ENCODE data around the gene ZNF813.
"Not testable (repeated sequence)": the region's sequence is repeated elsewhere in the genome, so short reads cannot be mapped to it uniquely, and the experiment has no call there.

Gene ZNF813

DNA sequence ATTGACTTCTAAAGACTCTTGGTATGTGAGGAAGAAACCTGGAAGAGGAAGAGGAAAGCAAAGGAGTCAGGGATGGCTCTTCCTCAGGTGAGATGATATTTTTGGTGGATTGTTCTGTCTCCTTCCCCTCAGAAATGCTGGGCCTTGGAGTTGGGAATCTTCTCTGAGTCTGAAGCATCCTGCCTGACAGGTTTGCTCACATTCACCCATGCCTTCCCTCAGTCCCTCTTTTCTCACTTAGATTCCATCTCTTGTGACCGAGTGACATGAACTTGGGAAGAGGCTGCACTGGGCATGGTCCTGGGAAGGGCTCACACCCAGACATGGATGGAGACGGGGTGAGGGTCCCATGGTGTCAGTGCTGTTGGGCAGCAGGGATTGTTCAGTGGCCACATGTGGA, 16.2 kb downstream of the ZNF813 start:
- not testable (repeated sequence) for H3K9me3 ChIP-seq (ENCODE audit: insufficient read depth, low read length); H3K4me3 ChIP-seq (ENCODE audit: insufficient read depth, low read length, poor library complexity, severe bottlenecking); H2AFZ ChIP-seq (ENCODE audit: low read depth, low read length, severe bottlenecking); H4K20me1 ChIP-seq (ENCODE audit: low read depth, low read length); H3K4me2 ChIP-seq (ENCODE audit: low read depth, low read length, poor library complexity, severe bottlenecking); H3K36me3 ChIP-seq (ENCODE audit: low read length); H3K27ac ChIP-seq (ENCODE audit: low read depth, low read length); H3F3A ChIP-seq (ENCODE audit: insufficient read depth); H3K9ac ChIP-seq (ENCODE audit: low read length); H3K79me2 ChIP-seq (ENCODE audit: insufficient read depth, low read length); H3K27me3 ChIP-seq (ENCODE audit: low read length); H3K9me2 ChIP-seq (replicated peaks; ENCODE audit: insufficient read depth, low read length)

DNA sequence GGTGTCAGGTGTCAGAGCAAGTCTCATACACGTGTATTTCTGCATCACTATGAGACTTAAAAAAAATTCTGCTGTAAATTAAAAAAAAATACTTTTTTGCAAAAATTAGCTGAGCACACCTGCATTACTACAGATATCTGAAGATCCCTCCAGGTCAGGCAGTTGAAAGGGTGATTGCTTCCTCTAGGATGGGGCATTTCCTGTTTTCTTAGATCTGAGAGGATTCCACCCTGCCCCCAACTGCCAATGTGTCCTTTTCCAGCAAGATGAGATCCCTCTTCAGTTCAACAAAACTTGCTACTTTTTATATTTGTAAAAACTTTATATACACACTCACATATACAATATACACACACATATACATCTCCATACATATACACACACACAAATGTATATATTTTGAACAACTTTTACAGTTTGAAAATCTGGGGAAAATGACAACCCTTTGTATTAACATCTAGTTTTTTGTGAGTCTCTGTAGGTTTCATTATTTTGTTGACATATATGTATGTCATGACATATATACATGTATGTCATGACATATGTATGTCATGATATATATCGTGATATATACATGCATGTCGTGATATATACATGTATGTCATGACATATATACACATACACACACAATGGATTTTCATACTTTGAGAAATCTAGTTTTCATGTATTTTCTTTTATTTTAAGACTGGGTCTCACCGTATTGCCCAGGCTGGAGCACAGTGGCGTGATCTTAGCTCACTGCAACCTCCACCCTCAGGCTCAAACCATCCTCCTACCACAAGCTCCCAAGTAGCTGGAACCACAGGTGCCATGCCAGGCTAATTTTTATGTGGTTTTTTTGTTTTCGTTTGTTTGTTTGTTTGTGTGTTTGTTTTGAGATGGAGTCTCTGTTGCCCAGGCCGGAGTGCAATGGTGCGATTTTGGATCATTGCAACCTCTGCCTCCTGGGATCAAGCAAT, 17.8 kb downstream of the ZNF813 start:
- TF ChIP-seq, protein P1, sequence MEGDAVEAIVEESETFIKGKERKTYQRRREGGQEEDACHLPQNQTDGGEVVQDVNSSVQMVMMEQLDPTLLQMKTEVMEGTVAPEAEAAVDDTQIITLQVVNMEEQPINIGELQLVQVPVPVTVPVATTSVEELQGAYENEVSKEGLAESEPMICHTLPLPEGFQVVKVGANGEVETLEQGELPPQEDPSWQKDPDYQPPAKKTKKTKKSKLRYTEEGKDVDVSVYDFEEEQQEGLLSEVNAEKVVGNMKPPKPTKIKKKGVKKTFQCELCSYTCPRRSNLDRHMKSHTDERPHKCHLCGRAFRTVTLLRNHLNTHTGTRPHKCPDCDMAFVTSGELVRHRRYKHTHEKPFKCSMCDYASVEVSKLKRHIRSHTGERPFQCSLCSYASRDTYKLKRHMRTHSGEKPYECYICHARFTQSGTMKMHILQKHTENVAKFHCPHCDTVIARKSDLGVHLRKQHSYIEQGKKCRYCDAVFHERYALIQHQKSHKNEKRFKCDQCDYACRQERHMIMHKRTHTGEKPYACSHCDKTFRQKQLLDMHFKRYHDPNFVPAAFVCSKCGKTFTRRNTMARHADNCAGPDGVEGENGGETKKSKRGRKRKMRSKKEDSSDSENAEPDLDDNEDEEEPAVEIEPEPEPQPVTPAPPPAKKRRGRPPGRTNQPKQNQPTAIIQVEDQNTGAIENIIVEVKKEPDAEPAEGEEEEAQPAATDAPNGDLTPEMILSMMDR (IDR thresholded peaks at IDR 0.05; ENCODE audit: insufficient read depth, low read length, poor library complexity, severe bottlenecking) = no peak
- TF ChIP-seq EZH2phosphoT487 (conservative IDR thresholded peaks at IDR 0.05; ENCODE audit: low read length) = no peak
- no peaks in the 10 kb centered on the region for H3K79me2 ChIP-seq (ENCODE audit: insufficient read depth, low read length)
- no peaks in the 10 kb centered on the region for H4K20me1 ChIP-seq (ENCODE audit: low read depth, low read length)
- H3K9me3 ChIP-seq (ENCODE audit: insufficient read depth, low read length) = peaks cover 10% of the 10 kb centered on the region; the same call in 1 of the 2 replicates
- no peak overlapping the region for H2AFZ ChIP-seq (ENCODE audit: low read depth, low read length, severe bottlenecking)
- H3F3A ChIP-seq (ENCODE audit: insufficient read depth) = no peaks in the 10 kb centered on the region
- H3K36me3 ChIP-seq (ENCODE audit: low read length) = peaks cover 4% of the 10 kb centered on the region; the same call in 1 of the 2 replicates
- H3K27ac ChIP-seq (ENCODE audit: low read depth, low read length) = no peak overlapping the region
- no peaks in the 10 kb centered on the region for H3K27me3 ChIP-seq (ENCODE audit: low read length)
- H3K4me2 ChIP-seq (ENCODE audit: low read depth, low read length, poor library complexity, severe bottlenecking) = no peak overlapping the region
- no peak overlapping the region for H3K4me3 ChIP-seq (ENCODE audit: insufficient read depth, low read length, poor library complexity, severe bottlenecking)
- no peak overlapping the region for H3K9ac ChIP-seq (ENCODE audit: low read length)
- no peaks in the 10 kb centered on the region for H3K9me2 ChIP-seq (replicated peaks; ENCODE audit: insufficient read depth, low read length)

DNA sequence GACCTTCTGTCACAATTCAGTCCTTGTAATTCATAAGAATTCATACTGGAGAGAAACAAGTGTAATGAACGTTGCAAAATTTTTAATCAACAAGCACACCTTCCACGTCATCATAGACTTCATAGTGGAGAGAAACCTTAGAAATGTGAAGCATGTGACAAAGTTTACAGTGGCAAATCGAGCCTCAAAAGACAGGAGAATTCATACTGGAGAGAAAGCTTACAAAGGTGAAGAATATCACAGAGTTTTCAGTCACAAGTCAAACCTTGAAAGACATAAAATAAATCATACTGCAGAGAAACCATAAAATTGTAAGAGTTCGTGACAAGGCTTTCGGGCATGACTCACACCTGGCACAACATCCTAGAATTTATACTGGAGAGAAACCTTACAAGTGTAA, 24.6 kb downstream of the ZNF813 start:
- Histone ChIP-seq H2AFZ (ENCODE audit: low read depth, low read length, severe bottlenecking) (no peak overlapping the region), H3K9me3 (ENCODE audit: insufficient read depth, low read length) (0 out of 2 replicates have a peak, but pooled peaks cover 5% of the 10 kb centered on the region), H3K9me2 (replicated peaks; ENCODE audit: insufficient read depth, low read length) (no peaks in the 10 kb centered on the region), H3K27me3 (ENCODE audit: low read length) (no peaks in the 10 kb centered on the region), H3K4me3 (ENCODE audit: insufficient read depth, low read length, poor library complexity, severe bottlenecking) (no peak overlapping the region), H4K20me1 (ENCODE audit: low read depth, low read length) (no peaks in the 10 kb centered on the region), H3K4me2 (ENCODE audit: low read depth, low read length, poor library complexity, severe bottlenecking) (no peak overlapping the region), H3K79me2 (ENCODE audit: insufficient read depth, low read length) (no peaks in the 10 kb centered on the region), H3F3A (ENCODE audit: insufficient read depth) (no peaks in the 10 kb centered on the region), H3K27ac (ENCODE audit: low read depth, low read length) (no peak overlapping the region), H3K9ac (ENCODE audit: low read length) (no peak overlapping the region), H3K36me3 (ENCODE audit: low read length) (0 out of 2 replicates have a peak, but pooled peaks cover 4% of the 10 kb centered on the region)
- TF ChIP-seq EZH2phosphoT487 (conservative IDR thresholded peaks at IDR 0.05; ENCODE audit: low read length) = no peak
- TF ChIP-seq, protein P1 (IDR thresholded peaks at IDR 0.05; ENCODE audit: insufficient read depth, low read length, poor library complexity, severe bottlenecking) = no peak

DNA sequence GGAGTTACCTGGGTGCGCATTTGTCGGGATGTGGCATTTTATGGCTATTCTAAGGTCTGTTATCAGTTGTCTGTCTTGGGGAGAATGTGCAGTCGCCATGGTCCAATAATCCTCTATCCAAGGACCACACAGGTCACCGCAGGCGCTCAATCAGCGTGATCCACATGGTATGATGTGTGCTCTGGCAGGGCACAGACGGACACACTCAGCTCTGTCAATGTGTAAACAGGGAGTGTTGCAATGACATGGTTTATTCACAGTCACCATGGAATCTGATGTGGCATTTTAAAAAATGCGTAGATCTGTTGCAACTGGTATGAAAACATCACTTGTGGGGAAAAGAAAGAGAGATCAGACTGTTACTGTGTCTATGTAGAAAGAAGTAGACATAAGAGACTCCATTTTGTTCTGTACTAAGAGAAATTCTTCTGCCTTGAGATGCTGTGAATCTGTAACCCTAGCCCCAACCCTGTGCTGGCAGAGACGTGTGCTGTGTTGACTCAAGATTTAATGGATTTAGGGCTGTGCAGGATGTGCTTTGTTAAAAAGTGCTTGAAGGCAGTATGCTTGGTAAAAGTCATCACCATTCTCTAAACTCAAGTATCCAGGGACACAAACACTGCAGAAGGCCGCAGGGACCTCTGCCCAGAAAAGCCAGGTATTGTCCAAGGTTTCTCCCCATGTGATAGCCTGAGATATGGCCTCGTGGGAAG, 29.9 kb downstream of the ZNF813 start:
- not testable (repeated sequence) for H3K79me2 ChIP-seq (ENCODE audit: insufficient read depth, low read length); H3K4me3 ChIP-seq (ENCODE audit: insufficient read depth, low read length, poor library complexity, severe bottlenecking); H3K27me3 ChIP-seq (ENCODE audit: low read length); H3K4me2 ChIP-seq (ENCODE audit: low read depth, low read length, poor library complexity, severe bottlenecking); H4K20me1 ChIP-seq (ENCODE audit: low read depth, low read length); H3K9ac ChIP-seq (ENCODE audit: low read length); H2AFZ ChIP-seq (ENCODE audit: low read depth, low read length, severe bottlenecking); H3K36me3 ChIP-seq (ENCODE audit: low read length); H3K27ac ChIP-seq (ENCODE audit: low read depth, low read length); H3F3A ChIP-seq (ENCODE audit: insufficient read depth); H3K9me3 ChIP-seq (ENCODE audit: insufficient read depth, low read length); H3K9me2 ChIP-seq (replicated peaks; ENCODE audit: insufficient read depth, low read length)

DNA sequence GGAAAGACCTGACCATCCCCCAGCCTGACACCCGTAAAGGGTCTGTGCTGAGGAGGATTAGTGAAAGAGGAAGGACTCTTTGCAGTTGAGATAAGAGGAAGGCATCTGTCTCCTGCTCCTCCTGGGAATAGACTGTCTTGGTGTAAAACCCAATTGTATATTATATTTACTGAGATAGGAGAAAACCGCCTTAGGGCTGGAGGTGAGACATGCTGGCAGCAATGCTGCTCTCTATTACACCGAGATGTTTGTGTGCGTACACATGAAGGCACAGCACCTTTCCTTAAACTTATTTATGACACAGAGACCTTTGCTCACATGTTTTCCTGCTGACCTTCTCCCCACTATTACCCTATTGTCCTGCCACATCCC, 30.5 kb downstream of the ZNF813 start:
- not testable (repeated sequence) for H3K36me3 ChIP-seq (ENCODE audit: low read length); H3K9ac ChIP-seq (ENCODE audit: low read length); H3K27ac ChIP-seq (ENCODE audit: low read depth, low read length); H2AFZ ChIP-seq (ENCODE audit: low read depth, low read length, severe bottlenecking); H3K4me2 ChIP-seq (ENCODE audit: low read depth, low read length, poor library complexity, severe bottlenecking); H3K9me3 ChIP-seq (ENCODE audit: insufficient read depth, low read length); H3K79me2 ChIP-seq (ENCODE audit: insufficient read depth, low read length); H4K20me1 ChIP-seq (ENCODE audit: low read depth, low read length); H3K9me2 ChIP-seq (replicated peaks; ENCODE audit: insufficient read depth, low read length); H3K4me3 ChIP-seq (ENCODE audit: insufficient read depth, low read length, poor library complexity, severe bottlenecking); H3K27me3 ChIP-seq (ENCODE audit: low read length); H3F3A ChIP-seq (ENCODE audit: insufficient read depth)

DNA sequence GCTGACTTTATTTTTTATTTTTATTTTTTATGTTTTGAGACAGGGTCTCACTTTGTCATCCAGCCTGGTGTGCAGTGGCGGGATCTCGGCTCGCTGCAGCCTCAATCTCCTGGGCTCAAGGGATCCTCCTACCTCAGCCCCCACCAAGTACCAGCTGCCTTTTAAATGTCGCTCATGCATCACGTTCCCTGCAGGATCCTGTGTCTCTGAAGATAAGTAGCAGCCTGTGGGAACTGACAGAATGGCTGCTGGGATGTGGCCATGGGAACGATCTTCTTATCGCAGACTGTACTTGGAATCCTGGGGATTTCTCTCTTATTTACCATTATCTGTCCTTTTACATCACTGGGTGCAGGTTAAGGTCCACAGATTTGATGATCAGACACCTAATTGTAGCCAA, 35.6 kb downstream of the ZNF813 start:
- not testable (repeated sequence) for H3K27ac ChIP-seq (ENCODE audit: low read depth, low read length); H3K27me3 ChIP-seq (ENCODE audit: low read length); H3K36me3 ChIP-seq (ENCODE audit: low read length); H4K20me1 ChIP-seq (ENCODE audit: low read depth, low read length); H3F3A ChIP-seq (ENCODE audit: insufficient read depth); H3K9ac ChIP-seq (ENCODE audit: low read length); H3K4me3 ChIP-seq (ENCODE audit: insufficient read depth, low read length, poor library complexity, severe bottlenecking); H3K4me2 ChIP-seq (ENCODE audit: low read depth, low read length, poor library complexity, severe bottlenecking); H2AFZ ChIP-seq (ENCODE audit: low read depth, low read length, severe bottlenecking); H3K79me2 ChIP-seq (ENCODE audit: insufficient read depth, low read length); H3K9me2 ChIP-seq (replicated peaks; ENCODE audit: insufficient read depth, low read length); H3K9me3 ChIP-seq (ENCODE audit: insufficient read depth, low read length)
